Stimulated activated CD8-positive, alpha-beta memory T cell treated with anti-CD3 and anti-CD28 coated beads, Interleukin-4, amount 100 ng/mL, for 48 hours (primary cell): ENCODE results near the gene STEAP3.

Source experiments
- DNase-seq: peaks from one replicate; pipeline ENCODE4 v3.0.0-alpha.2; 2020

STEAP3 gene

GRCh38 chr2:119249311-119249710 is 25.7 kb downstream of the STEAP3 start:
- no peak for DNase-seq

- DNase-seq, result no peak
Observed at GRCh38 chr2:119249855-119250717, 26.5 kb downstream of the STEAP3 start.

GRCh38 chr2:119250718-119251290 is 27.2 kb downstream of the STEAP3 start:
- no peak for DNase-seq

GRCh38 chr2:119251652-119252051 is 28.0 kb downstream of the STEAP3 start:
- DNase-seq, result no peak

- DNase-seq, result no peak
Observed at GRCh38 chr2:119252186-119253113, 28.8 kb downstream of the STEAP3 start.

- no peak for DNase-seq
Observed at GRCh38 chr2:119253114-119253702, 29.6 kb downstream of the STEAP3 start.

- no peak for DNase-seq
Observed at GRCh38 chr2:119253760-119254600, 30.3 kb downstream of the STEAP3 start.

GRCh38 chr2:119254601-119255080 is 31.0 kb downstream of the STEAP3 start:
- DNase-seq, result no peak

GRCh38 chr2:119255760-119256581 is 32.3 kb downstream of the STEAP3 start:
- DNase-seq, result no peak

- no peak for DNase-seq
Observed at GRCh38 chr2:119256582-119256921, 32.9 kb downstream of the STEAP3 start.

GRCh38 chr2:119257198-119257597 is 33.6 kb downstream of the STEAP3 start:
- no peak for DNase-seq

GRCh38 chr2:119259296-119259860 is 35.7 kb downstream of the STEAP3 start:
- DNase-seq, result no peak

- no peak for DNase-seq
Observed at GRCh38 chr2:119260646-119261492, 37.2 kb downstream of the STEAP3 start.

GRCh38 chr2:119261493-119262225 is 38.0 kb downstream of the STEAP3 start:
- DNase-seq, result no peak

GRCh38 chr2:119263025-119263424 is 39.4 kb downstream of the STEAP3 start:
- no peak for DNase-seq

GRCh38 chr2:119263656-119264055 is 40.0 kb downstream of the STEAP3 start:
- no peak for DNase-seq

- DNase-seq, result peak; percentile 56
Observed at GRCh38 chr2:119264781-119265692, 41.4 kb downstream of the STEAP3 start.

GRCh38 chr2:119265693-119266066 is 42.0 kb downstream of the STEAP3 start:
- no peak for DNase-seq
